HPDE6-E6E7 (cell line): ENCODE measurements around the gene ALKBH7.

Source experiments
- DNase-seq: peaks from one replicate; pipeline ENCODE4 v3.0.0; 2011; ENCODE audit warnings: missing footprints; ENCODE audit errors: extremely low spot score

ALKBH7 gene

DNA sequence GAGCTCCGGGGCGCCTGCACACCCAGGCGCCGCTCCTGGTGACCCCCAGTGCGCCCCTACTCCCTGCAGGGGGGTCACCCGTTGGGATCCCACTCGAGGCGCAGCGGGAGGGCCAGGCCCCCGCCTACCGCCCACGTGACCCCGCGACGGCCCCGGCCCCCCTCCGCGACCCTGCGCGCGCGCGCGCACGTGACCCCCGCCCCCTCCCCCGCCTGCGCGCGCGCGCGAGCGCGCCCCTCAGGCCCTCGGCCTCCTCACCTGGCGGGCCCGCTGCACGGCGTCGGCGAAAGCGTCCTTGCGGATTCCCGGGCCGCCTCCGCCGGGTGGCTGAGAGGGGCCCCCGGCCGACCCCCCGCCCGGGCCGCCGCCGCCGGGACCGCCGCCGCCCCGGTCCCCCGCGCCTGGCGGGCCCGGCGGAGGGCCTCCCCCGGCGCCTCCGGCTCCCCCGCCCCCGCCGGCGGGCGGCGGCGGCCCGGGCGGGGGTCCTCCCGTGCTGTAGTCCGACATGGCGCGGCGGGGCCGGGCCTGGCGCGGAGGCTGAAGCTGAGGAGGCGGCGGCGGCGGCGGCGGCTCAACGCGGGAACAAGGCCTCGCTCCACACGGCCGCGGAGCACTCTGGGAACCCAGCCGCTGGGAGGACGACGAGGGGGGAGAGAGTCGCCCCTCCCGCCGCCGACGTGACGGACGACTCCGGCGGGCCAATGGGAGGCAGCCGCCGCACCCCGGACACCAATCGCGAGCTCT lies 51.8 kb downstream of the ALKBH7 start, which contains the start of gene KHSRP:
KHSRP (minus strand) TSS at position 617 of the 744 bp plus-strand sequence; CDS start at position 507, 110 bp downstream.
- DNase-seq = no peak
